RPMI8226 (cell line): ENCODE results near the gene PPM1L.

Experiments used
- DNase-seq: peaks from one replicate; pipeline ENCODE4 v3.0.0-alpha.2; 2015

Gene PPM1L

DNA sequence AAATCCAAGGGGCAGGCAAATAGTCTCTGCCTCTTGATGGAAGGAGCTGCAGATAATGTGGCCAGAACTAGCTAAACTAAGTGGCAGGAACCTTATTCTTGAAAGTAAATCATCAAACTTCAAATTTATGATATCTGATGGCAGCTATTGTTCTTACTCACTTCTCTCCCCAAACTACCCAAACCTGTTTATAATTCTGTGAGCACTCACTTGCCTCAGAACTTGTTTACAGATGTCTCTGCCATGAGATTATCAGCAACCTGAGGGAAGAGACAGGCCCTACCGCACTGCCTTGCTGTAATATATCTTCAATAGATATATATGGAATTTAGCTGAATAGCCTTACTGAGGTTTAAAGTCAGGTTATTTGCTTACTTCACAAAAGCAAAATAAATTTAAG is 351.3 kb downstream of the PPM1L start:
- DNase-seq = no peak

GRCh38 chr3:161108840-161109239 is 352.8 kb downstream of the PPM1L start:
- no peak for DNase-seq

GRCh38 chr3:161117646-161118045 is 361.6 kb downstream of the PPM1L start:
- DNase-seq = no peak

DNA sequence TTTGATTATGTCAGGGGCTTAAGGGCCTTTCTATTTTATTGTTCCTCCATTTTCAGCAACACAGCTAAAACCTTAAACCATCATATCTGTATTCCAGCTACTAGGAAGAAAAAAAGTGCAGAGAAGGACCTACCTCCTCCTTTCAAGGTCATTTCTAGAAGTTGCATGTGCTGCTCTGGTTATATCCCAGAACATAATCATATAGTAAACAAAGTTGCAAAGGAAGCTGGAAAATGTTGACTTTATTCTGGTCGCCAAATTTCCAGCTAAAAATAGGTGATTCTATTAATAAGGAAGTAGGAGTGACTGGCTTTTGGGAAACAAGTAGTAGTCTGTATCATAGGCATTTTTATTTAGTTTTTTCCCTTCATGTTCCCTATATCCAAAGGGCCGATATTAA is 370.5 kb downstream of the PPM1L start:
- DNase-seq = no peak
